RWPE2 (cell line): ENCODE measurements around the gene ANXA3.

Source experiments
- ATAC-seq: fragments of 200-7000 bp; cut with Tn5 transposase; 3 replicates; pipeline ENCODE4 v1.9.1; 2021; ENCODE audit warnings: low read depth
- DNase-seq: peaks from one replicate; pipeline ENCODE4 v3.0.0-alpha.2; 2020; ENCODE audit warnings: low spot score
- H3K27ac ChIP-seq: fragments of 450-650 bp; 2 replicates; pipeline ENCODE4 v1.5.1; 2017; ENCODE audit warnings: mild to moderate bottlenecking; ENCODE audit not compliant: poor library complexity, severe bottlenecking
- H3K27me3 ChIP-seq: fragments of 250-450 bp; sonication (Bioruptor Pico); 2 replicates; pipeline ENCODE4 v1.5.1; 2021; ENCODE audit warnings: mild to moderate bottlenecking, moderate library complexity; ENCODE audit not compliant: insufficient read depth, poor library complexity, severe bottlenecking
- H3K36me3 ChIP-seq: fragments of 250-450 bp; sonication (Bioruptor Pico); 2 replicates; pipeline ENCODE4 v1.5.1; 2020; ENCODE audit warnings: low read depth, mild to moderate bottlenecking, moderate library complexity
- H3K4me1 ChIP-seq: fragments of 250-450 bp; sonication (Bioruptor Pico); 2 replicates; pipeline ENCODE4 v1.5.1; 2021; ENCODE audit warnings: mild to moderate bottlenecking, moderate library complexity; ENCODE audit not compliant: insufficient read depth, poor library complexity, severe bottlenecking
- H3K4me3 ChIP-seq: fragments of 250-450 bp; sonication (Bioruptor Pico); 2 replicates; pipeline ENCODE4 v1.5.1; 2021; ENCODE audit warnings: mild to moderate bottlenecking, moderate library complexity; ENCODE audit not compliant: severe bottlenecking
- H3K9me3 ChIP-seq: fragments of 250-450 bp; sonication (Bioruptor Pico); 2 replicates; pipeline ENCODE4 v1.5.1; 2021; ENCODE audit warnings: mild to moderate bottlenecking, moderate library complexity; ENCODE audit not compliant: severe bottlenecking
- CTCF ChIP-seq: fragments of 450-650 bp; IDR thresholded peaks from one replicate; pipeline ENCODE4 v1.5.1; 2017; ENCODE audit warnings: mild to moderate bottlenecking, moderate library complexity; ENCODE audit not compliant: poor library complexity, severe bottlenecking

Gene ANXA3

GRCh38 chr4:78616046-78616498, 64.5 kb downstream of the ANXA3 start:
- Histone ChIP-seq H3K4me1 (no peaks in the 10 kb centered on the region), H3K4me3 (no peak overlapping the region), H3K9me3 (no peaks in the 10 kb centered on the region), H3K27ac (no peak overlapping the region), H3K36me3 (peaks cover 2% of the 10 kb centered on the region), H3K27me3 (no peaks in the 10 kb centered on the region)
- TF ChIP-seq CTCF: no peak
- ATAC-seq: peak; percentile 38; the same call in 2 of the 3 replicates
- no peak for DNase-seq

DNA sequence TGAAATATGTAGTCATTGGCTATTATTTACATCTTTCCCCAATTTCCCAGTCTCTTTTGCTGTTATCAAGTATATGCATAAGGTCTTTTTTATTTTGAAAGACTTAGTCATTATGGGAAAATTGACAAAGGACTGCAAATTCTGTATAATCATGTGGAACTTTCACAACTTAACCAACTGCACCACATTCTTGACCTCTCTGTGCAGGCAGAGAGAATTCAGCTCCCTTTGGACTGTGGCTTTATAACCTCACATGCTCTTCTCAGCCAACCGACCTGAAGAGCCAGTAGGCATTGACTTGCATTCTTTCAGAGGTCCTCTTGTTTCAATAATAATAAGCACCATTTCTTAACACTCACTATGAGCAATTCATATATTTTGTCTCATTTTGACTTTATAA, 66.9 kb downstream of the ANXA3 start:
- no peaks in the 10 kb centered on the region for H3K4me1 ChIP-seq
- DNase-seq (no peak), ATAC-seq (no peak)
- TF ChIP-seq CTCF: no peak
- H3K9me3 ChIP-seq: no peaks in the 10 kb centered on the region
- no peak overlapping the region for H3K27ac ChIP-seq
- H3K4me3 ChIP-seq: no peak overlapping the region
- no peaks in the 10 kb centered on the region for H3K36me3 ChIP-seq
- H3K27me3 ChIP-seq: no peaks in the 10 kb centered on the region

GRCh38 chr4:78621395-78621794, 69.8 kb downstream of the ANXA3 start:
- no peak for TF ChIP-seq CTCF
- no peaks in the 10 kb centered on the region for H3K4me1 ChIP-seq
- ATAC-seq (no peak), DNase-seq (no peak)
- no peak overlapping the region for H3K4me3 ChIP-seq
- no peaks in the 10 kb centered on the region for H3K27me3 ChIP-seq
- H3K9me3 ChIP-seq: no peaks in the 10 kb centered on the region
- H3K27ac ChIP-seq: no peak overlapping the region
- H3K36me3 ChIP-seq: no peaks in the 10 kb centered on the region

- no peak for TF ChIP-seq CTCF
- H3K27me3 ChIP-seq: no peaks in the 10 kb centered on the region
- H3K4me1 ChIP-seq: peaks cover 8% of the 10 kb centered on the region
- peak; percentile 77 for ATAC-seq
- no peak overlapping the region for H3K4me3 ChIP-seq
- H3K27ac ChIP-seq: no peak overlapping the region
- no peak for DNase-seq
- H3K9me3 ChIP-seq: no peaks in the 10 kb centered on the region
- H3K36me3 ChIP-seq: no peaks in the 10 kb centered on the region
Measured at GRCh38 chr4:78622253-78622979, 70.8 kb downstream of the ANXA3 start.

DNA sequence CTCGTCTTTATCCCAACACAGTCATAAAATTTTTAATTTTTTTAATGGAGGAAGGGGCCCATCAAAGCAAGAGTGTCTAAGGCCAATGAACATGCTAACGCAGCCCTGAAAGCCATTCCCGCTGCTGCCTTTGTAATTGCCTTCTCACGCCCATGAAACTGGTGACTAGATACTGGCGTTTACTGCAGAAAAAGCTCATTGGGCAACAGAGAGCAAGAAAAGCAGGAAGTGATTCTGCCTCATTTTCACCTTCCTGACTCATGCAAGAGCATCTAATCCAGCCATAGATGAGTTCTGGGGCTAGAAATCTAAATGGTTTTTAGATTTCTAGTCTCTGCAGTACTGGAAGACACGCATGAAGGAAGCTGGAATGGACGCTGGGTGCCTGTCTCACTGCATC, 72.5 kb downstream of the ANXA3 start:
- DNase-seq (no peak), ATAC-seq (no peak)

More for the DNA sequence above, 72.5 kb downstream of the ANXA3 start:
- no peak for TF ChIP-seq CTCF
- no peaks in the 10 kb centered on the region for H3K36me3 ChIP-seq
- no peaks in the 10 kb centered on the region for H3K9me3 ChIP-seq
- no peak overlapping the region for H3K4me3 ChIP-seq
- H3K27me3 ChIP-seq: no peaks in the 10 kb centered on the region
- H3K27ac ChIP-seq: no peak overlapping the region
- peaks cover 9% of the 10 kb centered on the region for H3K4me1 ChIP-seq
